Stimulated activated CD8-positive, alpha-beta memory T cell treated with anti-CD3 and anti-CD28 coated beads, Interleukin-12 subunit alpha, Interleukin-12 subunit beta, amount 100 ng/mL, for 1 hour (primary cell): ENCODE results near the gene ZNF644.
"Not testable (repeated sequence)": the region's sequence is repeated elsewhere in the genome, so short reads cannot be mapped to it uniquely, and the experiment has no call there.

Experiments used
- DNase-seq: peaks from one replicate; pipeline ENCODE4 v3.0.0-alpha.2; 2020; ENCODE audit warnings: low read depth

Gene ZNF644

GRCh38 chr1:90986953-90987352 lies 34.9 kb downstream of the ZNF644 start:
- no peak for DNase-seq

- no peak for DNase-seq
These were observed 44.3 kb downstream of the ZNF644 start for GRCh38 chr1:90977522-90977921.

GRCh38 chr1:90973897-90974798 lies 47.7 kb downstream of the ZNF644 start:
- no peak for DNase-seq

DNA sequence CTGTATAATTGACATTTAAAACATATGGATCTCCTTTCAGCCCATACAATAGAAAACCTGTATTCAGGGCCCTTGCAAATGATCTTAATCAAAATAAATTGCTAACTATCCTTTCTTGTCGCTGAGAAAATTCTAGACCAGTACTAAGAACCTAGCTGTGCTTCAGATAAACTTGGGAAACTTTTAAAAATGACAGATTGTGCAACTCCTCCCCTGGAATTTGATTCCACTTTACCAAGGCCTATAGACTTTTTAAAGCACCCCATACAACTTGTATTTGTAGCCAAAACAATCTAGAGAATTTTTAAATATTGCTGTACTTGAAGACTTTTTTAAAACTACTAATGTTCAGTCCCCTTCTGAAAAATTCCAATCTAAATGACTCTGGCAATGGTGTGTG lies 51.6 kb downstream of the ZNF644 start:
- no peak for DNase-seq

DNA sequence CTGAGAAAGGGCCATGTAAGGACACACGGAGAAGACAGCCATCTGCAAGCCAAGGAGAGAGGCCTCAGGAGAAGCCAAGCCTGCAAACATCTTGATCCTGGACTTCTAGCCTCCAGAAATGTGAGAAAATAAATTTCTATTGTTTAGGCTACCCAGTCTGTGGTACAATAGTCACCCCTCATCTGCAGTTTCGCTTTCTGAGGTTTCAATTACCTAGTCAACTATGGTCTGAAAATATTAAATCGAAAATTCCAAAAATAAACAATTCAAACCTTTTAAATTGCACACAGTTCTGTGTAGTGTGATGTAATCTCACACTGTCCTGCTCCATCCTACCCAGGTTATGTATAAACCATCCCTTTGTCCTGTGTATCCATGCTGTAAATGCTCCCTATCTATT lies 52.6 kb downstream of the ZNF644 start:
- DNase-seq, result no peak

DNA sequence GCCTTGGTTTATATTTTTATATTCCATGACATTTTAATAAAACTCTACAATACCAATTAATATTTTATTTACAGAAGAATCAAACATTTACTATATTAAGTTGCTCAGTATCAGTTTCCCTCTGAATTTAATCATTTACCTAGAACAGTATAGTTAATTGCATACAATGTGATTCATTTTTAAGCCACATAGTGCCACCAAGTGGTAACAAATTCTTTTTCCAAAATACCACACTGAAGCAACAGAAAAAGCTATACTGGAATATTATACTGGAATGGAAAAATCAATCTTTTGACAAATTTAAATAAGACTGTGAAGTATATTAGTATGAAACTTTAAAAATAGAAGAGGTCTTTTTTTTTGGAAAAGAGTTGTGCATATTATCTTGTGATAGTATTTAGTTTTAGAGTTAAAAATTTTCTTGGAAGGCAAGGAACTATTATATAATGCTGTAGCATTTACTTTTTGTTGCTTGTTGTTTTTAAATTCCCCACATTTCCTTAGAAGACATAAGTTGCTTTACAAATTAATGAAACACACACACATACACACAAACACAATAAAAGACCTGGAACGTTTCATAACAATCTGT lies 57.3 kb downstream of the ZNF644 start:
- no peak for DNase-seq

- DNase-seq, result no peak
These were observed 58.2 kb downstream of the ZNF644 start for GRCh38 chr1:90963651-90964050.

DNA sequence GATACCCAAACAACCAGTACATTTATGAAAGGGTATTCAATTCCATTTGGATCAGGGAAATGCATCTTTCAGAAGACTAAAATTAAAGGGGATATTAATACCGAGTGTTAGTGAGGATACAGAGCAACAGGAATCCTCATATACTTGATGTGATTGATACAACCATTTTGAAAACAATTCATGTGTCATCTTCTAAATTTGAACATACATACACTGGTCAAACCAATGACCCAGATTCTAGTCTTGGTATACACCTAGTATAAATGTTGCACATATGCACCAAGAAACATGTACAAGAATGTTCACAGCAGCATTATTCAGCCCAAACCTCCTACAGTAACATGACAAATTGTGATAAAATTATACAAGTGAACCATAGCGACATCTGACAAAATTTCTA lies 58.6 kb downstream of the ZNF644 start:
- DNase-seq, result no peak

DNA sequence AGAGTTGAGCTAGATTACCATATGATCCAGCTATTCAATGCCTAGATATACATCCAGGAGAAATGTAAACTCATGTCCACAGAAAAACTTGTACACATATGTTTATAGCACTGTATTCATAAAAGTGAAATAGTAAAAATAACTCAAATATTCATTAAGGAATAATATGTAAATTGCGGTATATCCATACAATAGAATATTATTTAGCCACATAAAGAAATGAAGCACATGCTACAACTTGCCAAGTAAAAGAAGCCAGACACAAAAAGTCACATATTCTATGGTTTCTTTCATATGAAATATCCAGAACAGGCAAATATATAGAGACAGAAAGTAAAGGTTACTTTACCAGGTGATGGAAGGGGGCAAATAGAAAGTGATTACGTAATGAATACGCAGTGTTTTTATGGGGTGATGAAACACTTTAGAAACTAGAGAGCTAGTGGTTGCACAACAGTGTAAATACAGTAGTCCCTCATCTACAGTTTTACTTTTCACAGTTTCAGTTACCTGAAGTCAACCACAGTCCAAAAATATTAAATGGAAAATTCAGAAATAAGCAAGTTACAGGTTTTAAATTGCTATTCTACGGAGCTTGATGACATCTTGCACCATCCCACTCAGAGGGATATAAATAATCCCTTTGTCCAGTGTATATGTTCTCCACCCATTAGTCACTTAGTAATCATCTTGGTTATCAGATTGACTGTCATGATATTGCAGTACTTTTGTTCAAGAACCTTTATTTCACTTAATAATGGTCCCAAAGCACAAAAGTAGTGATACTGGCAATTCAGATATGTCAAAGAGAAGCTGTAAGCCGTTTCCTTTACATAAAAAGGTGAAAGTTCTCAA lies 62.3 kb downstream of the ZNF644 start:
- DNase-seq, result no peak

DNA sequence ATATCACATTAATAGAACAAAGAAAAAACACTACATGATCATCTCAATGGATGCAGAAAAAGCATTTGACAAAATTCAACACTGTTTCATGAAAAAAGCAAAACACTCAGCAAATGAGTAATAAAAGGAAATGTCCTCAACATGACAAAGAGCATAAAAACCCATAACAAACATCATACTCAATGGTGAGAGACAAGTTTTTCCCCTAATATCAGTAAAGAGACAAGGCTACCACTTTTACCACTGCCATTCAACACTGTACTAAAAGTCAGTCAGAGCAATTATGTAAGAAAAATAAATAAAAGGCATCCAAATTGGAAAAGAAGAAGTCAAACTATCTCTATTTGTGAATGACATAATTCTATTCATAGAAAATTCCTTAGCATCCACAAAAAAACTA lies 64.3 kb downstream of the ZNF644 start:
- DNase-seq, result no peak

DNA sequence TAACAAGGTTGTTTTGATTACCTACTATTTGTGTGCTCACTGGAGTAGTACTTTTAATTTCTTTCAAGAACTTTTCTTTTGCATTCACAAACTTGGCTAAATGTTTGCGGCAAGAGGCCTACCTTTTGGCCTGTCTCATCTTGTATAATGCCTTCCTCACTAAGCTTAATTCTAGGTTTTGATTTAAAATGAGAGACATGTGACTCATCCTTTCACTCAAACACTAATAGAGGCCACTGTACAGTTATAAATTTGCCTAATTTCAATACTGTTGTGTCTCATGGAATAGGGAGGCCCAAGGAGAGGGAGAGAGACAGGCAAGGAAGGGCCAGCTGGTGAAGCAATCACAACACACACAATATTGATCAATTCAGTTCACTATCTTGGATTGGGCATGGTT lies 66.1 kb downstream of the ZNF644 start:
- DNase-seq, result no peak

- DNase-seq, result no peak
These were observed 68.9 kb downstream of the ZNF644 start for GRCh38 chr1:90952906-90953305.

- no peak for DNase-seq
These were observed 70.8 kb downstream of the ZNF644 start for GRCh38 chr1:90951009-90951408.

DNA sequence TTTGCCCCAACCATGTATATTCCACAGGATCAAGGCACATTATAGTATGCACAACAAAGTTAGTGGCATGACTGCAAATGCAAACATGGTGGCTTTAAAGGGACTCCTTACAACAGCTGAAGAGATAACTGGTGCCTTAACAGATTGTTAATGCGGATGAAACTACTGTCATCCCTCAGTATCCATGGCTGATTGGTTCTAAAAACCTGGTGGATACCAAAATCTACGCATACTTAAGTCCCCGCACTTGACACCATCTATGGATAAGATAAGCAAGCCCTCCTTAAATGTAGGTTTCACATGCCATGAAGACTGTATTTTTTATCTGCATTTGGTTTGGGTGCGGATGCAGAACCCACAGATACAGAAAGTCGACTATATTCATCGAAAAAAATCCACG lies 73.5 kb downstream of the ZNF644 start:
- no peak for DNase-seq

GRCh38 chr1:90946630-90947029 lies 75.2 kb downstream of the ZNF644 start:
- no peak for DNase-seq

GRCh38 chr1:90945287-90945686 lies 76.5 kb downstream of the ZNF644 start:
- no peak for DNase-seq

DNA sequence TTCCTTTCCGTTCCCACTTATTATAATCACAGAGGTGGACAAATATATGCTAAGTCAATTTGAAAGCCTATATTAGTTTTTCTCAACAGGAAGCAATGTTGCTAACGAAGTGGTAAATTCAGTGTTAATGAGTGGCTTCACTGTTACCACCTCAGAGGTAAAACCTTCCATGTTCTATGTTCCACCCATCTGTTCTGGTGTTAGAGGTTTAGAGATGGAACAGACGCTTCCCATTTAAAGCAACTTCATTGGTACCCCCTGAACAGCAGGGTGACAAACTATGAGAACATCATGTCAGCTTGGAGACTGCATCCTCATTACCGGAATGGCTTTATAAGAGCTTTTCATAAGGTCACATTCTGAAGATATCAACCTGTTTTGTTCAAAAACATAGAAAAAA lies 77.9 kb downstream of the ZNF644 start:
- no peak for DNase-seq

DNA sequence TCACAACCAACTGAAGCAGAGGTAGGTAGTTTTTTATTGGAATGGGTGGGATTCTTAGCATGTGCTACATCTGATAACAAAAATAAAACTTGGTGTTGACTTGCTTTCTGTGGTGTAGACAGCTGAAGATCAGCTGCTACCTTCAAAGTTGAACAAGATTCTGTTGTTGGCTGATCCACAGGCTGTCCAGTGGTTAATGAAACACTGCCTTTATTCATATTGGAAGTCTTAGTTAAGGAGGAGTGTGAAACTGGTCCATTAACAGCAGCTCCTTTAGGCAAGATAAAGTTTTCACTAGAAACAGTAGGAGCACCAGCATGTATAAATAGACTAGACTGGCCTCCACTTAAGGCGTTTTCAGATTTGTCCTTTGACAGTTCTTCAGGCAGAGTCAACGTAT lies 81.1 kb downstream of the ZNF644 start:
- no peak for DNase-seq

- DNase-seq, result no peak
These were observed 85.1 kb downstream of the ZNF644 start for GRCh38 chr1:90936731-90937130.

DNA sequence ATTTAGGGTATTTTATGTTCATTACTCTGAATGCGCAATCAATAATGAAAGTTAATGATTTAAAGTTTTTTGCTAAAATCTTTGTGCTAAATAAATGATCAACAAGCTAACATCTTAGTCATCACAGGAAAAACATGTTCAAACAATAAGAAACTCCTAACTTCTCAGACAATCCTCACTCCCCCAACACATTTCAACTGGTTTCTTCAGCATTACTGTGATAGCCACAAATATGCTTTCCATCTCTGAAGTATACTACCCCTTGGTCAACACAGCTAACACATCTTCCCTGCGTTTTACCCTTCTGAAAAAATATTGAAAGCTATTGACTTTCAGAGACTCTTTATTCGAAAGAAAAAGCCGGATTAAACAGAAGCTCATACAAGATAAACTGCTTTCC lies 85.8 kb downstream of the ZNF644 start:
- DNase-seq, result no peak

GRCh38 chr1:90928231-90928630 lies 93.6 kb downstream of the ZNF644 start:
- not testable (repeated sequence) for DNase-seq

- DNase-seq, result not testable (repeated sequence)
These were observed 94.2 kb downstream of the ZNF644 start for GRCh38 chr1:90927674-90928073.

DNA sequence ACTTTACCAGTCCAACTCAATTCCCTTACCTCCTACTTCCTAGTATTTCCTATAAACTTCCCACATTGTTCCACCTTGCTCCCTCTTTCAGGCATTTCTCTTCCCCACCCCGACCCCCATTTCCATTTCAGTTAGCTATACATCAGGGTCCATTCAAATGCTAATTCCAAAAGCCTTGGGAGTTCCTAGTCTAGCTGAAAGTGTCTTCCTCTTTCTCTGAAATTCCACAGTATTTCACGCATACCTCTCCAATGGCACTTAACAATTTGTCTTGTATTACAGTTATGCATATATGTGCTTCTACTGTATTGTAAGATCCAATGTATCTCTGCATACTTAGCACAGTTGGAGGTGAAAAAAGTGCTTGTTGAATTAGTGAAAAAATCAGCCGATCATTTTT lies 94.9 kb downstream of the ZNF644 start:
- no peak for DNase-seq
